Subcutaneous adipose tissue (tissue), 4 donors: ENCODE results near the gene RRH. TPM values are rescaled to one million over a fixed set of nuclear protein-coding genes. Genes with fewer than 3 reads are reported as not detected.

Experiments
- total RNA-seq, 4 donors: library from RNA; depleted of rRNA; stranded (reverse); fragments of >200 nt; gene quantifications; one replicate each; pipeline ENCODE4 v1.1.0, GENCODE V29; 2016
- TF ChIP-seq, protein P1 (sequence below): fragments of 450-650 bp; IDR thresholded peaks from one replicate; pipeline ENCODE4 v1.5.1; 2016; ENCODE audit warnings: low read depth, mild to moderate bottlenecking, control low read depth, antibody characterized with exemption, moderate library complexity

The RRH gene
- total RNA-seq, 4 donors from 2014 or later: 0.34 to 0.65 (median 0.44) TPM; not detected in 1

DNA sequence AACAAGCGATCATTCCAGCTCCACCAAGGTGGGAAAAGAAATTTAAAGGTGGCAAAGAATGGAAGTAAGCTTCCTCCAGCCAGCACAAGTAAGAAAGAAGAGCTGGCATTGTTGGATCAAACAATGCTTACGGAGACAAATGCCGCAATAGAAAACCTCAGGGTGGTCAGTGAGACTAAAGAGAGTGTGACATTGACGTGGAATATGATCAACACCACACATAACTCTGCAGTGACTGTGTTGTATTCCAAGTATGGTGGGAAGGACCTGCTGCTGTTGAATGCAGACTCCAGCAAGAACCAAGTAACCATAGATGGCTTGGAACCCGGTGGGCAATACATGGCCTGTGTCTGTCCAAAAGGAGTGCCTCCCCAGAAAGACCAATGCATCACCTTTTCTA, 42.3 kb downstream of the RRH start:
- TF ChIP-seq, protein P1, sequence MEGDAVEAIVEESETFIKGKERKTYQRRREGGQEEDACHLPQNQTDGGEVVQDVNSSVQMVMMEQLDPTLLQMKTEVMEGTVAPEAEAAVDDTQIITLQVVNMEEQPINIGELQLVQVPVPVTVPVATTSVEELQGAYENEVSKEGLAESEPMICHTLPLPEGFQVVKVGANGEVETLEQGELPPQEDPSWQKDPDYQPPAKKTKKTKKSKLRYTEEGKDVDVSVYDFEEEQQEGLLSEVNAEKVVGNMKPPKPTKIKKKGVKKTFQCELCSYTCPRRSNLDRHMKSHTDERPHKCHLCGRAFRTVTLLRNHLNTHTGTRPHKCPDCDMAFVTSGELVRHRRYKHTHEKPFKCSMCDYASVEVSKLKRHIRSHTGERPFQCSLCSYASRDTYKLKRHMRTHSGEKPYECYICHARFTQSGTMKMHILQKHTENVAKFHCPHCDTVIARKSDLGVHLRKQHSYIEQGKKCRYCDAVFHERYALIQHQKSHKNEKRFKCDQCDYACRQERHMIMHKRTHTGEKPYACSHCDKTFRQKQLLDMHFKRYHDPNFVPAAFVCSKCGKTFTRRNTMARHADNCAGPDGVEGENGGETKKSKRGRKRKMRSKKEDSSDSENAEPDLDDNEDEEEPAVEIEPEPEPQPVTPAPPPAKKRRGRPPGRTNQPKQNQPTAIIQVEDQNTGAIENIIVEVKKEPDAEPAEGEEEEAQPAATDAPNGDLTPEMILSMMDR: no peak

DNA sequence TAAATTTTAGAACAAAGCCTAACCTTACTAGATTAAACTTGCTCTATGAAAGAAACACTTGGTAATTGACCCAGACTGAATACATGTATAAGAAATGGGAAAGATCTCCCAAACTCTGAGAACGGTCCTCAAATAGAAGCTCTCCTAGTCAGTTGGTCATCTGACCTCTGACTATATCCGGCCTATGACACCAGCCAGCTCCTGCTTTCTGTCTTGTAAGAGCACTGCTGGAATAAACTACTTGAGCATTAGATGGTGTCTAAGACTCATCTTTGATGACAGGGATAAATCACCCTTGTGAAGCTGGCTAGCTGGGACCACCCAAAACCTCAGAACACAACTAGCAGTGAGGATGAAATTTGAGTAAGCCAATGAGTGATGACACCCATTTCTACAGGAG, 44.3 kb downstream of the RRH start:
- TF ChIP-seq, protein P1: no peak

DNA sequence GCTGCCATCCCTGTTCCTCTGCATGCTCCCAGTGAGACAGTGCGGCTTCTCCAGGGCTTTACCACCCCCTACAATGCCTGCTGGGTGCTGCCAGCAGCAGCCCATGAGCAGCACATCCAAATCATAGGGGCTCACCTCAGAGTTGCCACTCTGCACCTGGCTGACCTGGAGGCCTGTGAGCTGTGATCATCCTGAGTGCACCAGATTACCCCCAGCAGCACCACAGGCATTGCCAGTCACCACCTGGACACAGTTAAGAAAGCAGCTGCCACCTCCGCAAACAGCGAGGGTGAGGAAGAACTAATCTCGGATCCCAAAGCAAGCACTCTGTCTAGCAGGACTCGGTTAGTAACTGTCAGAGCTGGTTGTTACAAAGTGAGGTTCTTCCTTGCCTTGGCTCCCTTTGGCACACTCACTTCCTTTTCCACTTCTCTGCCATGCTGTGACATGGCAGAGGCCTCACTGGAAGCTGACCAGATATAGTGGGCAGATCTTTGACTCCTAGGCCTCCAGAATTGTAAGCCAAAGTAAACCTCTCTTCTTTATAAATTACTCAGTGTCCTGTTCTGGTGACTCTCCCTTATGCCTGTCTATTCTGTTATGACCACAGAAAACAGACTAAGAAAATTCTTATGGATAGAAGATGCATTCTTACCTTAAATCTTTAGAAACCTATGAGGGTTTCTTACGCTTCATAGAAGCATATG, 45.3 kb downstream of the RRH start:
- TF ChIP-seq, protein P1: no peak

DNA sequence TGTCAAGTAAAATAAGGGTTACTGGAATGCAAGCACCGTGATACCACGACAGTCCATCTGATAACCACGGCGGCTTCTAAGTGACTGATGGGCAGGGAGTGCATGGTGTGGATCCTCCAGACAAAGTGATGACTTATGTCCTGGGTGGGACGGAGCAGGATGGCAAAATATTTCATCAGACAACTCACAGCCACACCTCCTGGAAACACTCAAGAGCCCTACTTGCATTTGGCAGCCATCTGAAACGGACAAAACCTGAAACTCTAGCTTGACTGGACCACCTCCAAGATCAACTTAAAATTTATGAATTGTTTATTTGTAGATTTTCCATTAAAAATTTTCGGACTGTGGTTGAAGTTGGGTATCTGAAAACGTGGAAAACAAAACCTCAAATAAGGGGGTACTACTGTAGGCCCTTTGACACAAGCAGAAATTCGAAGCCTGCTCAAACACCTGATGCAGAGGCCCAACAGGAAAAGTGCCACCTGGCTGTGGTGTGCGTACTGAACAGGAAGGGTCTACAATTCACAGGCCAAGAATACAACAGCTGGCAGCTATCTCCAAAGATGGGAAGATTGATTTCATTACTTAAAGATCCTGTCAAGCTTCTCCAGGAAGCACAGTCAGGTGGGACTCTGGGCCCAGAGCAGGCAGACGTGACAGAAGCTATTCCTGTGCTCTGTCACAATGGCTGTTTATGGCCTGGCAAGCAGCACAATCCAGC, 46.2 kb downstream of the RRH start:
- TF ChIP-seq, protein P1: no peak

DNA sequence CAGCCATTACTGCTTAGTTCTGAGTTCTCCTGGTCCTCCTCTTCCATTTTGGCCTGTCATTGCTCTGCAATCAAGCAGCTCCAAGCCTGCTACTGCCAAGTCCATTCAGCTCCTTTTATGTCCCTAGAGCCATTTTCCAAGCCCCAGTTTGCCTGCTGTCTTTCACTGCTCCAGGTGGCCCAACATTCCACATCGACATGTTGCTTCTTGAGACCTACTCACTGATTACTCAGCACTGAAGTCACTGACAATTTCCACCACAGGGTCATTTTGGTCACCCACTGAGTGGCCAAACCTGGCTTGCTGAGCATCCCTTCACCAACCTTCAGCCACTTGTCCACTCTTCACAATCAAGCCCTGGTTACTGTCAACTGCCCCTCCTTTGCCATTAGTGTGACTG, 47.3 kb downstream of the RRH start:
- TF ChIP-seq, protein P1: no peak

DNA sequence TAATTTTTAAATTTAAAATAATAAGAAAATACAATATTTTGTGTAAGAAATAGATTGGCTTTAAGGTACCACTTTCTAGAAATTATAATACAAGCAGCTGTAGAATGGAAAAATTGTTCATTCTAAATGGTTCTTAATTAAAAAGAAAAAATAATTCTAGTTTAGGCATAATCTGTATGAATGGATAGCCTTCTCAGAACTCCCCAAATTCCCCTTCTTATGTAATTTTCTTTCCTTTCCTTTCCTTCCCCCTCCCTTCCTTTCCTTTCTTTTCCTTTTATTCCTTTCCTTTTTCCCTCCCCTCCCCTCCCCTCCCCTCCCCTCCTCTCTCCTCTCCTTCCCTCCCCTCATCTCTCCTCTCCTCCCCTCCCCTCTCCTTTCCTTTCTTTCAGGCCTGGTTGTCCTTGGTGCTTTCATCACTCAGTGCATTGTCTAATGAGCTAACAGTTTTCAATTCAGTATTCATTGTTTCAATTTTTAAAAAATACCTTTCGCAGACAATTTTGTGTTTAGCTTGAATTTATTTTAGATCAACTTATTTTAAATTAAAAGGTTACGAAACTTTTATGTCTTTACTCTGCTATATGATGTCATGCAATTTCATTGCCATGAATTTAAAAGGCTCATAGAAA, 49.0 kb downstream of the RRH start:
- TF ChIP-seq, protein P1: no peak

DNA sequence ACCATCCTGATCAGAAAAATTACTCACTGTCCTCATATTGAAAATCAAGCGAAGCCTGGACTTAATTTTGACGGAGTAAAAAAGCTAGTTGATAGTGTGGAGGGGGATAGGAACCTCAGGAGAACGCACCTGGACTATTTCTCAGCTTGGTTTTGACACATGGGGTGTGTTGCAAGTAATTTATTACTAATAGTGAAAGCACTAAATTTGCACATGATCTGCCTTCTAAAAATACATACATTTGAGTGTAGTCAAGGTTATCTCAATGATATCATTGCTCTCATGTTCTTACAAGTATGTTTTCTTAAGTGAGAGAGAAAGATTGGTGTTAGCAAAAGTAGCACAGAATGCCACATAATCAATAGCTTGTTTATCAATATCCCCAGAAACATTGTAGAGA, 49.6 kb downstream of the RRH start:
- TF ChIP-seq, protein P1: no peak
